Measurements from ENCODE around the gene NUTM2G.
"Not testable (repeated sequence)": the region's sequence is repeated elsewhere in the genome, so short reads cannot be mapped to it uniquely, and the experiment has no call there.

The NUTM2G gene, protein sequence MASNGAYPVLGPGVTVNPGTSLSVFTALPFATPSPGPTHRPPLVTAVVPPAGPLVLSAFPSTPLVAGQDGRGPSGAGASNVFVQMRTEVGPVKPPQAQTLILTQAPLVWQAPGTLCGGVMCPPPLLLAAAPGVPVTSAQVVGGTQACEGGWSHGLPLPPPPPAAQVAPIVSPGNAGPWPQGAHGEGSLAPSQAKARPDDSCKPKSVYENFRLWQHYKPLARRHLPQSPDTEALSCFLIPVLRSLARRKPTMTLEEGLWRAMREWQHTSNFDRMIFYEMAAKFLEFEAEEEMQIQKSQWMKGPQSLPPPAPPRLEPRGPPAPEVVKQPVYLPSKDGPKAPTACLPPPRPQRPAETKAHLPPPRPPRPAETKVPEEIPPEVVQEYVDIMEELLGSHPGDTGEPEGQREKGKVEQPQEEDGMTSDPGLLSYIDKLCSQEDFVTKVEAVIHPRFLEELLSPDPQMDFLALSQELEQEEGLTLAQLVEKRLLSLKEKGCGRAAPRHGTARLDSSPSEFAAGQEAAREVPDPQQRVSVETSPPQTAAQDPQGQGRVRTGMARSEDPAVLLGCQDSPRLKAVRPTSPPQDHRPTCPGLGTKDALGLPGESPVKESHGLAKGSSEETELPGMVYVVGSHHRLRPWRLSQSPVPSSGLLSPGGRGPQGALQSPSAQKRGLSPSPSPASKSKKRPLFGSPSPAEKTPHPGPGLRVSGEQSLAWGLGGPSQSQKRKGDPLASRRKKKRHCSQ

DNA sequence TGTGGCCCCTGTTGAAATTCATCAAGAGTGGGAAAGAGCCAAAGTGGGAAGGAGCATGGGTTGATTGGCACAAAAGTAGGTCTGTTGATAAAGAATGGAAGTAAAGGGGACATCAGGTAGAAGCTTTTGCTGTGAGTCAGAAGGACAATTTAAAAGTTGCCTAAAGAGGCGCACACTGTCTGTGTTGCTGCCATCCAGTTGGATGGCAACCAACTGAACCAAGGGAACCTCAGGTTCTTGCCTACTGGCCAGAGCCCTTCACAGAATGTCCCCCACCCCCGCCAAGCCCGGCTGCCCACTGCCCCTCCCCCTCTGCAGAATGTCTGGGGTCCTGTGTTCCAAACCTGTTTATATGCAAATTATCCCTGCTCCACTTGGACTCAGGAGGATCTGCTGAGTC lies at the start of gene NUTM2G:
Gene NUTM2G (plus strand): TSS at position 301 of the 400 bp plus-strand sequence. CDS start 182 bp downstream, outside the sequence.
- DNase-seq = not testable (repeated sequence)

- no peak for DNase-seq
Observed at GRCh38 chr9:96883922-96884321, 44.7 kb upstream of the NUTM2G start.

GRCh38 chr9:96884443-96884842 lies 44.2 kb upstream of the NUTM2G start:
- DNase-seq = no peak

GRCh38 chr9:96885424-96885823 lies 43.2 kb upstream of the NUTM2G start:
- no peak for DNase-seq

DNA sequence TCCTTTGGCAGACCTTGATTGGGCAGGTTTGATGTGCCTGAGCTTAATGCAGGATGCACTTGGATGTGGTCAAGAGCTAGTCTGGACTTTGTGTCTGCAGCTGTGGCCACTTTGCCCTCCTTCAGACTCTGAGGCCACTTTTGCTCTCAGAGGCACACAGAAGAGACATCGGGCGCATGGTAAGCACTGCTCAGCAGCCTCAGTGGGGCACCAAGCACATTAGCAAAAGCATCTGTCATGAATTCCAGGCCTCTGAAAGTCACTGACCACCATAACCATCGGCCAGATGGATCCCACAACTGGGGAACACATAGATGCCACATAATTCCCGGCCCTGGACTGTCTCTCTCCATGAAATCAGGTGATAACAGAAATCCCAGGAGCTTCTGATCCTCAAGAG lies 40.1 kb upstream of the NUTM2G start:
- DNase-seq = no peak

- DNase-seq = no peak
Observed at GRCh38 chr9:96892131-96892530, 36.5 kb upstream of the NUTM2G start.

DNA sequence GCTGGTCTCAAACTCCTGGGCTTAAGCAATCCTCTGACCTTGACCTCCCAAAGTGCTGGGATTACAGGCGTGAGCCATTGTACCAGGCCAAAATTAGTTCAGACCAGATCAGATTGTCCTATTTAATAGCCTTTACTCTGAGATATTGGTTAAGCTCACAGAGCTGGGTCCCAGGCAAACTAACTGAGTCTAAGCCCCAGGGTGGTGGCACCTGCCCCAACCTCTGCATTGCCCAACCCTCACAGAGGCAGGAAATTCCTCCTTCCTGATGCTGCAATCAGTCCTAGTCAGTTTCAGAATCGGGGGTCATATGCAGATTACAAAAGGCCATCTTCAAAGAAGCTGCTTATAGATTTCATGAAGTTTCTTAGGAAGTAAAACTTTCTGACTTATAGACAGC lies 28.6 kb upstream of the NUTM2G start:
- not testable (repeated sequence) for DNase-seq

- DNase-seq = not testable (repeated sequence)
Observed at GRCh38 chr9:96904947-96905722, 23.5 kb upstream of the NUTM2G start.

DNA sequence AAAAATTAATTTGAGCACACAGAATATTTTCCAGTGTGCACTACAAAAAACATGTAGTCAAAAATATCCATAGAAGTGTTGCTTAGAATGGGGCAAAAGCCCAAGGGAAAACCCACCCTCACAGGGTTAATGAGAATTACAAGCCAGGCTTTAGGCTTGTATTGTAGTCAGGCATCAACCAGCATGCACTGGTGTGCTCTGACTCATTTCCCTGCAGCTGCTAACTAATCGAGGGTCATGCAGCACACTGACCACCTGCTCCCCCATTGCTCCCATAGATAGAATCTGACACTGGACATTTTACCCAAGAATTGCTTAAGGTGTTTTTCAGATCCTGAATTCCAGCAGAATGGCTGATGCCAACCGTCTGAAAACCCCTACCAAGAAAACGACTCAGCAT lies 20.2 kb upstream of the NUTM2G start:
- not testable (repeated sequence) for DNase-seq

DNA sequence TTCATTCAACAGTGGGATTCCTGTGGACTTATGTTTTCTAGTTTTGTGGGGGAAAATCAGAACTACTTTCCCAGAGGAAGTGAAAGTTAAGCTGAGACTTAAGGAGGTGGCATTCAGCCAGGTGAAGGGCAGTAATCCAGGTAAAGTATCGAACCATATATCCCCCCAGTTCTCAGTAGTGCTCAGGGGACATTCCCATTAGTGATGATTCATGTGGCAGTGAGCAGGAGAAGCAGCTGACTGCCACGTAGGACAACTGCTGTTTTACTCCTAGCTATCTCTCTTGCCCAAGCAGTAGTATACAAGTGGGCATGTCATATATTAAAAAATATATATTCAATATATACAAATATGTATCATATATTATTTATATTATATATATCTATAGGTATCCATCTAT lies 13.1 kb upstream of the NUTM2G start:
- not testable (repeated sequence) for DNase-seq

- DNase-seq = not testable (repeated sequence)
Observed at GRCh38 chr9:96916531-96916930, 12.1 kb upstream of the NUTM2G start.

GRCh38 chr9:96918550-96918949 lies 10.1 kb upstream of the NUTM2G start:
- DNase-seq = not testable (repeated sequence)

- DNase-seq = not testable (repeated sequence)
Observed at GRCh38 chr9:96920803-96921202, 7.8 kb upstream of the NUTM2G start.

- not testable (repeated sequence) for DNase-seq
Observed at GRCh38 chr9:96925587-96925986, 3.1 kb upstream of the NUTM2G start.

GRCh38 chr9:96931665-96932064 lies 3.0 kb downstream of the NUTM2G start:
- not testable (repeated sequence) for DNase-seq

- DNase-seq = not testable (repeated sequence)
Observed at GRCh38 chr9:96934097-96934496, 5.5 kb downstream of the NUTM2G start.

GRCh38 chr9:96934706-96935105 lies 6.1 kb downstream of the NUTM2G start:
- DNase-seq = not testable (repeated sequence)

DNA sequence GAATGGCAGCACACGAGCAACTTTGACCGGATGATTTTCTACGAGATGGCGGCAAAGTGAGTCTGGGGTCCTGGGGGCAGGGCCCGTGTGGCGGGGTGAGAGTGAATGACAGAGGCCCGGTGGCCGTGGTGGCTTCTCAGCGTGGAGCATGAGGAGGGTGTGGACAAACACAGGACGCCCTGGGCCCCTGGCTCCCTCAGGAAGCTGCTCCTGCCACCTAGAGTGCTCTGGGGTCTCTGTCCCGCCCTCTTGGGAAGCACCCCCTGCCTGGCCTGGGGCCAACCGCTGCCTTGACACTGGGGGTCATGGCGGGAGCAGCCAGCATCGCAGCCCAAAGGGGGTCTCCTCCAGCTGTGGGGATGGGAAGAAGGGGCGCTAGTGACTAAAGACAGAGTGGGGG lies 6.8 kb downstream of the NUTM2G start:
- not testable (repeated sequence) for DNase-seq

DNA sequence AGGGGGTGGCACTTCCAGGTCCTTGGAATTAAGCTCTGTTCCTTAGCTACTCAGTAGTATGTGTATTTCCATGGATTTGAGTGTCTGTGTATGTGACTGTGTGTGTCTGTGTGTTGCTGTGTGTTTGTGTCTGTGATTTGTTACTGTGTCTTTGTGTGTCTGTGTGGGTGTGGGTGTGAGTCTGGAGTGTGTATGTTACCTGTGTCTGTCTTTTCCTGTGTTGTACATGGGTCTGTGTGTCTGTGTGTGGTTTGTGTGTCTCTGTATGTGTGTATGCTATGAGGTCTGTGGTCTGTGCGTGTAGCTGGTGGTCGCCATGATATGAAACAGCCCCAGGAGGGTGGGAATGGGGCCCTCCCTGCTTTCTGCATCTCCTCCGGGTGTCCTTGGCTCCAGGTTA lies 8.8 kb downstream of the NUTM2G start:
- not testable (repeated sequence) for DNase-seq

DNA sequence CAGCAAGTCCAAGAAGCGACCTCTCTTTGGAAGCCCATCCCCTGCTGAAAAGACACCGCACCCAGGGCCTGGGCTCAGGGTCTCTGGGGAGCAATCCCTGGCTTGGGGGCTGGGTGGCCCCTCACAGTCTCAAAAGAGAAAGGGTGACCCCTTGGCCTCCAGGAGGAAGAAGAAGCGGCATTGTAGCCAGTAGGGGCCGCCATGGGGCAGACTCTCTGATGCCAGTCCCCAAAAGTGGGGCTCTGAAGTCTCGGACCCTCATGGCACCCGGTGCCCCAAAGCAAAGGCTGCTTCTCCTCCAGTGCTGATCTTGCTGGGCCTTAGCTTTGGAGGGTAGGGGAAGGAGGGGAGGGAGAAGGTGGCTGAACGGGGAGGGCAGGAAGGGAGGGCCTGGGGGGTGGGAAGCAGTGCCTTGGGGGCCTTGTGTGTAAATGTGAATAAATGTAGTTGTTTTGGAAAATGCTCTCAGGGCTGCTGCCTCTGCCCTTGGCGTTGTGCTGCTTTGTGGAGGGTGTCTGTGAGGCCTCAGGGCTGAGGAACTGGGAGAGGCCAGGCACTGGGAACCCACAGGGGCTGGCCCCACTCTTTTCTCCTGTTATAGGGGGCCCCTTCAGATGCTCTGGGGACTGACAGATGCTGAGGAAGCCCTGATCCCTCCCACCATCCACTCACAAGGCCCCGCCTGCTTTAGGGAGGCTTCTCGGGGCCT lies 10.5 kb downstream of the NUTM2G start:
- DNase-seq = not testable (repeated sequence)

DNA sequence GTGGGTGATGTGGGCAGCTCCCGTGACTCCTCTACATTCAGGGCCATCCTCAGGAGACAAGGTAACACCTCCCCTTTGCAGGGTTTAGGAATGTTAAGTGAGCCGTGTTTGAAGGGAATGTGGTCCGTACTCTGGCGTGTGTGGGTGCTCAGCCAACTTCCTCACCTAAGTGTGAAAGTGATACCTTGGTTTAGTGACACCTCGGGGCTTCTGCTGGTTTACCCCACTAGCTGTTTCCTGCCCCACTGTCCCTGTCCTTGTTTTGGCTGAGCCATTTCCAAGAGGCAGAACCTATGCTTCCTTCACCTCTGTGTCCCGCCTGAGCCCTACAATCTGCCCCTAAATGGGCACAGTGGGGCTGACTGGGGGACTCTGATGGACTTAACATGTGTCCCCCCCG lies 12.3 kb downstream of the NUTM2G start:
- DNase-seq = not testable (repeated sequence)

- DNase-seq = not testable (repeated sequence)
Observed at GRCh38 chr9:96941628-96942027, 13.0 kb downstream of the NUTM2G start.

Measured in NCI-H1105 treated with DMSO at 0.1 percent for 48 hours (cell line).